Kidney (tissue), 14 donors: Measurements from ENCODE around the gene PHACTR2. TPM values are rescaled to one million over a fixed set of nuclear protein-coding genes. Genes with fewer than 3 reads are reported as not detected.
A peak's percentile ranks its signal among the peaks of the same experiment; 100 is the strongest.

Source experiments
- DNase-seq, 5 donors: peaks; one replicate each; pipeline ENCODE4 v3.0.0-alpha.2; 2013 to 2020
- FAIRE-seq: peaks from 2 replicates; lab custom pipeline; 2012; peaks lifted over from hg19 to GRCh38; lab: Jason Lieb, UNC
- H3K27ac ChIP-seq, 2 donors: one replicate each; pipeline ENCODE4 v1.7.0; 2013; ENCODE audit warnings: low read depth in 2 of 2, low read length in 2 of 2, inconsistent platforms in 1 of 2
- H3K27me3 ChIP-seq: one replicate; pipeline ENCODE4 v1.7.1; 2013; ENCODE audit warnings: low read length, inconsistent platforms; ENCODE audit not compliant: control insufficient read depth, insufficient read depth
- H3K36me3 ChIP-seq, 3 donors: one replicate each; pipeline versions ENCODE4 v1.7.0 to v1.7.1; 2013; ENCODE audit warnings: low read length in 3 of 3, control low read depth in 1 of 3, inconsistent platforms in 1 of 3; ENCODE audit not compliant: insufficient read depth in 3 of 3, control insufficient read depth in 2 of 3
- H3K4me1 ChIP-seq, 3 donors: one replicate each; pipeline versions ENCODE4 v1.7.0 to v1.7.1; 2013; ENCODE audit warnings: low read length in 3 of 3, inconsistent platforms in 1 of 3, low read depth in 1 of 3; ENCODE audit not compliant: control insufficient read depth in 2 of 3, insufficient read depth in 2 of 3
- H3K4me3 ChIP-seq, 3 donors: one replicate each; pipeline versions ENCODE4 v1.7.0 to v1.8.1; 2013; ENCODE audit warnings: low read length in 3 of 3, control low read depth in 1 of 3, inconsistent platforms in 1 of 3
- H3K9ac ChIP-seq, 3 donors: one replicate each; pipeline versions ENCODE4 v1.7.0 to v1.7.1; 2013; ENCODE audit warnings: low read length in 3 of 3, control low read depth in 1 of 3, inconsistent platforms in 1 of 3
- H3K9me3 ChIP-seq, 3 donors: one replicate each; pipeline versions ENCODE4 v1.7.0 to v1.7.1; 2013; ENCODE audit warnings: low read length in 3 of 3, control low read depth in 1 of 3, inconsistent platforms in 1 of 3; ENCODE audit not compliant: control insufficient read depth in 2 of 3, insufficient read depth in 1 of 3
- CTCF ChIP-seq: IDR thresholded peaks from 3 replicates; pipeline ENCODE4 v1.5.1; 2012; ENCODE audit warnings: mild to moderate bottlenecking, moderate library complexity, borderline replicate concordance; ENCODE audit not compliant: insufficient read depth; ENCODE audit errors: extremely low read depth
- intact Hi-C: fragments of 100-400 bp; cut with DNase I; formaldehyde crosslinking; loops from one replicate; pipeline ENCODE4 v1.11.1; 2022
- polyA plus RNA-seq: library from polyadenylated mRNA; stranded (reverse); fragments of 350-450 nt; fragmentation: Illumina TruSeq; extraction: RNeasy Lipid Tissue Mini Kit (QIAGEN cat#74804); gene quantifications from one replicate; pipeline ENCODE4 v1.2.3, GENCODE V29; 2014; ENCODE audit warnings: low read depth, low replicate concordance; ENCODE audit not compliant: insufficient read depth
- total RNA-seq: library from RNA; stranded (reverse); fragmentation: NEBNext Ultra II Directional; extraction: Animal tissue kit (Norgen Biotek cat#: 25700); gene quantifications from one replicate; pipeline ENCODE4 v1.2.1, GENCODE V29; 2021
- donor health status: control.
- donor health status: control.
- donor health status: control.
- donor health status: control.
- donor health status: control.
- donor health status: DM: yes; HTN: yes; CAD: no.
- donor health status: Normal renal cell carcinoma (clear cell type).

Gene PHACTR2
- total and polyA plus RNA-seq, 2 donors from 2014 or later = 3.5 to 56.1 TPM

- intact Hi-C loops = no loop called here
- DNase-seq (peak; percentile 39 to 81 (median 64)), FAIRE-seq (no peak)
- Histone ChIP-seq H3K27ac (no peak overlapping the region), H3K9ac (no peak overlapping the region), H3K4me3 (no peak overlapping the region), H3K4me1 (peaks cover 3 to 9% (median 4%) of the 10 kb centered on the region in 3 donors), H3K27me3 (no peaks in the 10 kb centered on the region), H3K9me3 (no peaks in the 10 kb centered on the region), H3K36me3 (no peaks in the 10 kb centered on the region)
- TF ChIP-seq CTCF = no peak
Measured at GRCh38 chr6:143673669-143674068, 4.1 kb upstream of the PHACTR2 start.

- Histone ChIP-seq H3K9me3 (no peaks in the 10 kb centered on the region), H3K27me3 (no peaks in the 10 kb centered on the region), H3K4me3 (no peak overlapping the region), H3K4me1 (peaks cover 4 to 9% (median 6%) of the 10 kb centered on the region in 3 donors), H3K27ac (no peak overlapping the region), H3K36me3 (no peaks in the 10 kb centered on the region), H3K9ac (no peak overlapping the region)
- DNase-seq (peak in 1 of 5 donors; percentile 66), FAIRE-seq (no peak)
- TF ChIP-seq CTCF = no peak
- intact Hi-C loops = no loop called here
Measured at GRCh38 chr6:143674483-143675381, 3.0 kb upstream of the PHACTR2 start.

DNA sequence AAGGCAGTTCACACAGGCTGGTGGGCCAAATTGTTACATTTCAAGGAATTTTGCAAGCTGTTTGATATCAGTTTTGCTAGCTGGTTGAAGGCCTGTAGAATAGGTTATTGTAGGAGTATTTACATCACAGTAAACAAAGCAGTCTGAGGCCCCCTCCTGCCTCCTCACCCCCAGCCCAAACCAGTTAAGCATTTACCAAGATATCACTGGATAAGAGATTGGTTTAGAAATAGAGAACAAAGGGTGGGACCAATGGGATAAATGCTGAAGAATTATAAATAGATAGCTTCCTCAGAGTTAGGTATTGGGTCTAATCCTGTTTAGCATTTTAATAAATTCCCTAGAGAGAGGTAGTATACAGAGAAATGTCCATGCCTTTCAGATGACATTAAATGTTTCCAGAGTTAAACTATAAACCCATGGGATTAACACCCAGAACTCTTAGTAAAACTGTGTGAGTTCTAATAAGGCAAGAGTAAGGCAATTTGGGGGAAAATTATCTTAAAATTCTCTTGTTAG lies 2.3 kb upstream of the PHACTR2 start:
- peaks cover 4 to 9% (median 6%) of the 10 kb centered on the region in 3 donors for H3K4me1 ChIP-seq
- no peaks in the 10 kb centered on the region for H3K36me3 ChIP-seq
- H3K27ac ChIP-seq = no peak overlapping the region
- H3K27me3 ChIP-seq = no peaks in the 10 kb centered on the region
- no peaks in the 10 kb centered on the region for H3K9me3 ChIP-seq
- no peak overlapping the region for H3K9ac ChIP-seq
- DNase-seq (peak in 1 of 5 donors; percentile 24), FAIRE-seq (no peak)
- intact Hi-C loops = no loop called here
- TF ChIP-seq CTCF = no peak
- H3K4me3 ChIP-seq = no peak overlapping the region
